22Rv1 (cell line): ENCODE results near the gene LRRC66.

Source experiments
- H3K27ac ChIP-seq: fragments of 450-650 bp; 2 replicates; pipeline ENCODE4 v1.5.1; 2017
- ZFX ChIP-seq: fragments of 450-650 bp; IDR thresholded peaks from 2 replicates; pipeline ENCODE4 v1.6.1; 2017; ENCODE audit warnings: antibody characterized with exemption, borderline replicate concordance
- TF ChIP-seq, protein P1 (sequence below): fragments of 450-650 bp; IDR thresholded peaks from 2 replicates; pipeline ENCODE4 v1.5.1; 2017; ENCODE audit warnings: mild to moderate bottlenecking

The LRRC66 gene

DNA sequence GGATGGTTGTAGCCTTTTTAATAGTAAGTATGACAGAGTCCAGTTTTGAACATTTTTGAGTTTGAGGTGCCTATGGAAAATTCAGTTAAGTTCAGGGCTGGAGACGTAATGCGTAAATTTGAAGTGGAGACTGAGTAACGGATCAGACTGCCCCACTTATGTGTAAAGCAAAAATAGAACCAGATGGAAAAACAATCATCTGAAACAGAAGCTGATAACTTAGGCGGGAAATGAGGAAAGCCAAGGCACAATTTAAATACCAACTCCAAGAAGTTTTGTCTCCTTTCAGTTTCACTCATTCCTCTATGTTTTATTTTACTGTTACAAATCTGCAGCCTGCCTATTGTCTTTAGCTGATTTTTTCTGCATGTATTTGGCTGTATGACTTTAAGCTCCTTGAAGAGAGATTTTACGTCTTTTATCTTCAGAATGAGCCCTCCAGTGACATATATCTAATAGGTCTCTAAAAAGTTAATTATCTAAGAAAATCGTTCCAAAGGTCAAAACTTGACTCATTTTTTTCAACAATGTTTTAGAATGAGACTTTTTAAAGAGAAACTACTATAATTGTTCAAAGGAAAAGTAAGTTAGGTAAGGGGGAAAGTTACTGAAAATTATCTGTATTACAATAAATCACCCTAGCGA is 16.8 kb upstream of the LRRC66 start:
- no peak overlapping the region for H3K27ac ChIP-seq
- TF ChIP-seq ZFX, result no peak
- TF ChIP-seq, protein P1, sequence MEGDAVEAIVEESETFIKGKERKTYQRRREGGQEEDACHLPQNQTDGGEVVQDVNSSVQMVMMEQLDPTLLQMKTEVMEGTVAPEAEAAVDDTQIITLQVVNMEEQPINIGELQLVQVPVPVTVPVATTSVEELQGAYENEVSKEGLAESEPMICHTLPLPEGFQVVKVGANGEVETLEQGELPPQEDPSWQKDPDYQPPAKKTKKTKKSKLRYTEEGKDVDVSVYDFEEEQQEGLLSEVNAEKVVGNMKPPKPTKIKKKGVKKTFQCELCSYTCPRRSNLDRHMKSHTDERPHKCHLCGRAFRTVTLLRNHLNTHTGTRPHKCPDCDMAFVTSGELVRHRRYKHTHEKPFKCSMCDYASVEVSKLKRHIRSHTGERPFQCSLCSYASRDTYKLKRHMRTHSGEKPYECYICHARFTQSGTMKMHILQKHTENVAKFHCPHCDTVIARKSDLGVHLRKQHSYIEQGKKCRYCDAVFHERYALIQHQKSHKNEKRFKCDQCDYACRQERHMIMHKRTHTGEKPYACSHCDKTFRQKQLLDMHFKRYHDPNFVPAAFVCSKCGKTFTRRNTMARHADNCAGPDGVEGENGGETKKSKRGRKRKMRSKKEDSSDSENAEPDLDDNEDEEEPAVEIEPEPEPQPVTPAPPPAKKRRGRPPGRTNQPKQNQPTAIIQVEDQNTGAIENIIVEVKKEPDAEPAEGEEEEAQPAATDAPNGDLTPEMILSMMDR, result no peak

- no peak overlapping the region for H3K27ac ChIP-seq
- TF ChIP-seq ZFX, result no peak
- TF ChIP-seq, protein P1, result no peak
Measured at GRCh38 chr4:52035190-52035589, 15.0 kb upstream of the LRRC66 start.

DNA sequence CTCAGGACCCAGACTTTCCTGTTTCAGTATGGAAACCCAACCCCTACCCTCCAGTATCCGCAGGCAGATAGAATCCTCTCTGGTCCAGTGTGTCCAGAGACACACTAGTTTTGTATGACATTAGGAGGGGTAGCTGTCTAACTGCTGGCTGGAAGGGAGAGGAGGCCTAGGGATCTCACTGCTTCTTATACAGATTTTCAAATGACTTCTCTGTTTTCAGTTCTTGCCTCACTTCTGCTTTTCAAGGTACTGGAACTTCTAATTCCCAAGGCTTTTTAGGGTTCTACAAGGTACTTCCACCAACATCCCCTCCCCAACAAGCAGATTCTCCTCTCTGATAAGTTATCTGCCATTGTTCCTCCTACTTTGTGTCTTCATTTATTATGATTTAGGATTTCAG is 11.8 kb upstream of the LRRC66 start:
- TF ChIP-seq ZFX, result no peak
- TF ChIP-seq, protein P1, result no peak
- no peak overlapping the region for H3K27ac ChIP-seq

DNA sequence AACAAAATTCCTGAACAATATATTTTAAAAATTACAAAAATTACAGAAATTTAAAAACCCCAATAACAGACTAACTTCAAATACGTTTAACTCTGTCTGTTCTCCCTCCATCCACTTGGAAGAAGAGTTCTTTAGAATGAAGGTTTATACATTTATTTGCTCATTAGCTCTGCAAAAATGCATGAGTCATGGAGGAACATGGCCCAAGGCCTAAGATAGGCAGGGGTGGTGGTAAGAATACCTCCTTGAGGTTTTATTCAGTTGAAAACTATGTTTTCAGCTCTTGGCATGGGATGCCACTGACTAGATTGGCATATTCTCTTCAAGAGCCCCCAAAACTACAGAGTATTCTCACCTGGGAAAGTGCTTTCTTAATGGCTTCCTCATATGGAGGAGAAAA is 8.8 kb upstream of the LRRC66 start:
- TF ChIP-seq ZFX, result no peak
- TF ChIP-seq, protein P1, result no peak

DNA sequence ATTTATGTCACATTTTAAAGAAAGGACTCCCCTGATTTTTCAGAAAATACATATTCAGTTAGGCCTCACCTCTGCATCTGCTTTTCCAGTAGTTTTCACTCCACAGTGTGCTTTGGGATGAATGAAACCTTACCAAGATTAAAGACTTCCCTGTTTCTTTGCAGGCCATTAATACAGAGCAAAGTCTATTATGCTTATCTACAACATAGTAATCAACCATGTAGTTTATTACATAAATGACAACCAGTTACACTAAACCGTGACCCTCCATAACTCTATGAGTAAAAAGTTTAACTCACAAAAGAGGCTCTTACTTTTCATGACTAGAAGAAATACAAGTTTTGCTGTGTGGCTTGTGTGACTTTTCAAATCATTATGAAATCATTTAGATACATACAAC is 2.3 kb downstream of the LRRC66 start:
- no peak for TF ChIP-seq ZFX
- no peak overlapping the region for H3K27ac ChIP-seq

More for the DNA sequence above, 8.8 kb upstream of the LRRC66 start:
- H3K27ac ChIP-seq, result no peak overlapping the region

DNA sequence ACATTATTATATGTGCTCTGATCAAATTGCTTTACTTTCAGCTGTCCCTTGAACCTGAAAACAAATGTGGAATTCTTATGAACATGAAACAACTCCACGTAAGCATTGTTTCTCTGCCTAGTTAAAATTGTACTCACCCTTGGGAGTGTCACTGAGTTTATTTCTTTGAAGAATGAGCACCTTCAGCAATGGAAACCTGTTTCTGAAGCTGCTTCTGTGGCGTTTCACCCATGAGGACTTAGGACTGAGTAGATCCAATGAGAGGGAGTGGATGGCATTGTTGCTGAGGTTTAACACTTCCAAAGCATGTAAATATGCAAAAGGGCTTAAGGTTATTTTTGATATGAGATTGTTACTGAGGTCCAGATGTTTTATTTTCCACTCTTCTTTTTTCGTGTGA is 3.2 kb downstream of the LRRC66 start:
- no peak for TF ChIP-seq ZFX
- TF ChIP-seq, protein P1, result no peak
- no peak overlapping the region for H3K27ac ChIP-seq

DNA sequence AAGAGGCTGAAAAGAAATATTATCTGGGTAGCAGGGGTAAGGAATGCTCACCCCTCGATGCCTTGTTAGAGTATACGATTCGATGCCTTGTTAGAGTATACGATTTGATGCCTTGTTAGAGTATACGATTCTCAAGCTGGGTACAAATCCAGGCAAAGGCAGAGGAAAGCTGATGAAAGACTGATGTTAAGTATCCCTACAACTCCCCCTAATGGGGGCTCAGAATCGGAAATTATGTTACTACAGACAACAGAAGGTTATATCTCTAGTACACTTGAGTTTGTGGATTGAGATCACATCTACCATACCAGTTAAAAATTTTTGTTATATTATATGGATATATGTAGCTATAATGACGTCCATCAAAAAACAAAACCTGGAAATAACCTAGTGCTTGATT is 4.8 kb downstream of the LRRC66 start:
- no peak overlapping the region for H3K27ac ChIP-seq
- TF ChIP-seq, protein P1, result peak; percentile 17; the same call in 1 of the 2 replicates
- TF ChIP-seq ZFX, result no peak

GRCh38 chr4:52014903-52015302 is 5.3 kb downstream of the LRRC66 start:
- TF ChIP-seq, protein P1, result no peak
- no peak for TF ChIP-seq ZFX
- no peak overlapping the region for H3K27ac ChIP-seq
